Measurements from ENCODE around the gene SLC38A3. TPM values are rescaled to one million over a fixed set of nuclear protein-coding genes. Genes with fewer than 3 reads are reported as not detected.

SLC38A3 gene
- total and polyA plus RNA-seq, 12 donors = 0.05 to 48.8 (median 0.28) TPM; not detected in 2

DNA sequence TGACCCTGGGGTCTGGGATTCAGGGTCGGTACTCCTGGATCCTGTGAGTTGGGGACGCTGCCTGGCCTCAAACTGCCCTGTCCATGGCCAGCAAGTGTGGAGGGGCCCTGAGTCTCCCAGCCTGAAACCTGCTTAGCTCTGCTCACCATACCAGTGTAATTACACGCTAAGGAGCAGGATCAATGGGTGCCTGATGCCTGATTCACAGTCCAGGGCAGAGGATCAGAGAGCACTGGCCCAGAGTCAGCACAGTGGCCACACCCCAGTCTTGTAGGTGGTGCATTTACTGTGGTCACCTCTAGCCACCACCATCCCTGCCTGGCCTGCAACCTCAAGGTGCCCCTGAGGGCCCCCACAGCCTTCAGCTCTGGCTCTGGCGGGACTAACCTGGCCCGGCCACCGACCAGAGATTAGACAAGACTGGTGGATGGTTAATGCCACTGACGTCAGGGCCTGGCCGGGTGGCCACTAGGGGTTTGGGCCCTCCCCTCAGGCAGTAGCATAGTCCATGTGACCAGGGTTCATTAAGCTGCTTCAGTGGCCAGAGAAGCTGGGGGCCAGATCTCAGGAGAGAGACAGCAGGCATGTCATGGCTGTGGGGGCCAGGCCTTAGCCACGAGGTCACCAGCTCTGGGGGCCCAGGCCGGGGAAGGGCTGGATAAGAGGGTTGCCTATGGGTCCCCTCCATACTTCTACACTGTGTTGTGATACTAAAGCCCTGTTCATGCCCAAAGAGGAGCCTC lies 3.3 kb upstream of the SLC38A3 start:
- Histone ChIP-seq H3K4me3 (no peak overlapping the region), H3K9me3 (replicated peaks in 1 of 3) (no peaks in the 10 kb centered on the region), H3K4me1 (replicated peaks in 1 of 2) (peaks cover 0 to 10% of the 10 kb centered on the region in 2 donors), H3K27ac (no peak overlapping the region), H3K36me3 (replicated peaks in 1 of 2) (no peaks in the 10 kb centered on the region), H3K27me3 (peaks cover 34% of the 10 kb centered on the region)
- TF ChIP-seq CTCF (IDR thresholded peaks at IDR 0.05) (no peak), POLR2A (IDR thresholded peaks at IDR 0.05) (no peak)
- intact Hi-C loops (cut with DNase I) = no loop called here
- no peak for DNase-seq
- WGBS, 4 donors = 74 to 85% (median 80%) methylated on average over 5 to 10 of the region's 10 CpGs

DNA sequence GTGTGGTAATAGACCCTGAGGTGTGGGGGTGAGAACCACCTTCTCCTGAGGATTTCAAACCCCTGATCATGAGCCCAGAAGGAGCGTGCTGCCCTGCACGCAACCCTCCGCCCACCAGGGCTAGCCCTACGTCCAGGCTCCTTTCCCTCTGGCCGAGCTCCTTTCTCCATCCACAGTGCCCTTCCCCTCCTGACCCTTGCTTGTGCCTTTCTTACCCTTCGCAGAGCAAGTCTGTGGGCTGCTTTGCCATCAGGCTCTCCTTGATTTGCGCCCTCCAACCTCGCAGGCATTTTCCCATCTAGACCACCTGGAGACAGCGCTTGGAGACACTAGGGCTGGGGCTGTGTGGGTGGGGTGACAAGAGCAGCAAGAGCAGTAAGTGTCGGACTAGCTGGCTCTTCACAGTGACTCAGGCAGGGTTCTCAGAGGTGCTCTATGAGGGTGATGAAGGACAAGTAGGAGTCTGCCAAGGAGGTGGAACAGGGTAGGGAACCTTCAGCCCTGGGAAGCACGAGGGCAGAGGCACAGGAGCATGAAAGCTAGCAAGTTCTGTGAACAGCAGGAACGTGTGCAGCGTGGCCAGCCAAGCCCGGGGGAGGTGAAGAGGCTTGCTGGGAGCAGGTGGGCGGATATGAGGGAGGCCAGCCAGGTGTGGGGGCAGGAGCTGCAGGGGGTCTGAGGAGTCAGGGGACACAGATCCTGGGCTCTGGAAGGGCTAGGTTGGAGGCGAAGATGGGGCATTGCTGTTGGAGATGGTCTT lies 2.5 kb upstream of the SLC38A3 start:
- H3K4me3 ChIP-seq = no peak overlapping the region
- 76 to 88% (median 86%) methylated on average over 8 to 16 of the region's 16 CpGs for WGBS, 4 donors
- peaks cover 34% of the 10 kb centered on the region for H3K27me3 ChIP-seq
- DNase-seq = no peak
- H3K36me3 ChIP-seq (replicated peaks in 1 of 2) = no peaks in the 10 kb centered on the region
- no peak for TF ChIP-seq POLR2A (IDR thresholded peaks at IDR 0.05)
- TF ChIP-seq CTCF (IDR thresholded peaks at IDR 0.05) = no peak
- H3K9me3 ChIP-seq (replicated peaks in 1 of 3) = no peaks in the 10 kb centered on the region
- peaks cover 0 to 10% of the 10 kb centered on the region in 2 donors for H3K4me1 ChIP-seq (replicated peaks in 1 of 2)
- H3K27ac ChIP-seq = no peak overlapping the region
- intact Hi-C loops (cut with DNase I) = no loop called here

- no peak overlapping the region for H3K4me3 ChIP-seq
- peaks cover 0 to 10% of the 10 kb centered on the region in 2 donors for H3K4me1 ChIP-seq (replicated peaks in 1 of 2)
- intact Hi-C loops (cut with DNase I) = no loop called here
- H3K9me3 ChIP-seq (replicated peaks in 1 of 3) = no peaks in the 10 kb centered on the region
- no peak for TF ChIP-seq POLR2A (IDR thresholded peaks at IDR 0.05)
- no peak for TF ChIP-seq CTCF (IDR thresholded peaks at IDR 0.05)
- 72 to 79% (median 76%) methylated on average over 7 to 9 of the region's 9 CpGs for WGBS, 4 donors
- H3K27ac ChIP-seq = no peak overlapping the region
- DNase-seq = no peak
- no peaks in the 10 kb centered on the region for H3K36me3 ChIP-seq (replicated peaks in 1 of 2)
- H3K27me3 ChIP-seq = peaks cover 29% of the 10 kb centered on the region
Observed at GRCh38 chr3:50203113-50203808, 1.8 kb upstream of the SLC38A3 start.
